GM19351 (cell line): ENCODE results near the gene FOXN3.
A peak's percentile ranks its signal among the peaks of the same experiment; 100 is the strongest.

Experiments
- ATAC-seq: cut with Tn5 transposase; IDR thresholded peaks from one replicate; pipeline ENCODE4 v1.9.1; 2021; ENCODE audit warnings: mild to moderate bottlenecking, moderate library complexity; ENCODE audit not compliant: unreplicated experiment

The FOXN3 gene

DNA sequence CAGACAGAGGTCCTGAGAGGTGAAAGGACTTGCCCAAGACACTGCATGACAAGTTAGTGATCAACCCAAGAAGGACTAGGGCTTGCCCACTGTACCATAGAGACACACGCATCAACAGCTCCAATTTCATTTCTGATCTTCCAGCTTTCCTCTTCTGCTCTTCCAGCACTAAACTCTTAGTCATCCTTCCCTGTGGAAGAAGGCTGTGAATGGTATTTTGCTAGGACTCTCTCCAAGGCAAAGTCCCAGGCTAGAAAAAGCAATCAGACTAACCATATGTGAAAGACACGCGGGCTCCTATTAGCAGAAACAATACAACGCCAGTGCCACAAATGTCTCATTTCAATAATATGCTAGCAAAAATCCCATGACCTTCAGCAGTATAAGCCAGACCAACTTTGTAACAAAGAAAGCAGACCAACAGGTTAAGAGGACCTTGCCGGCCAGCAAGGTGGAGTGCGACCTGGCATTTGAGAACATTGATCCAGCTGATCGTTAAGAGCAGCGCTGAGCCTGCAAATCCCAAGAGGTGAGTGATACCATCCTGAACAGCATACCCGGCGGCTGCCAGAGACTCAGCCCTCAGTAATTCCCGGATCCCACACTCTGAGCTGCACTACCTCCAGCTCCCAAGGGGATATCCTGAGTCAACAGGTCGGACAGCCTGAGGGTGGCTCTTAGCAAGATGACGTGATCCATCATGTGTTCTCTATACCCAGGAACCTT, 132.5 kb downstream of the FOXN3 start:
- ATAC-seq: no peak

DNA sequence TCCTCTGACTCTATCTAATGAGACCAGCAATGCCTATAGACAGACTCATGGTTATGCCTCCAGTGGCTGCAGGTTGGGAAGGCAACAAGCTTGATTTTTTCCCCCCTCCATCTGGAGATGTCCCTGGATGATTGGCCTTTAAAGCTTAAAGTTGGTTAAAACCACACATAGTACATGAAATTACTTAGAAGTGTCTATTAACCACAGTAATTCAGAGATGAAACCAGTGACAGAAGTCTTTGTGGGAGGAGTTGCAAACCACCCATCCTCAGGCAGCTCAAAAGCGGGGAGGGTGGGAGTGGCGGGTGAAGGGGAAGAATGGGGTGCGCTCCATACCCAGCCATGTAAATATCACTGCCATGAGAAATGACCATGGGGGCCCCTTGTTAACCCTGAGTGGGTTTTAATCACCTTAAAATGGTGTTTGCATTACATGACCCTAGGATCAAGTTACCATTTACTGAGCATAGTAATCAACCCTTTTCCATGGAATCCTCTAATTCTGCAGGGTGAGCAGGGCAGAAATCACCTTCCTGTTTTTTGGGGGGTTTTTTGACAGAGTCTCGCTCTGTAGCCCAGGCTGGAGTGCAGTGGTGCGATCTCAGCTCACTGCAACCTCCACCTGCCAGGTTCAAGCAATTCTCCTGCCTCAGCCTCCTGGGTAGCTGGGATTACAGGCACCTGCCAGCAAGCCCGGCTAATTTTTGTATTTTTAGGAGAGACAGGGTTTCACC, 133.5 kb downstream of the FOXN3 start:
- peak; percentile 93 for ATAC-seq

DNA sequence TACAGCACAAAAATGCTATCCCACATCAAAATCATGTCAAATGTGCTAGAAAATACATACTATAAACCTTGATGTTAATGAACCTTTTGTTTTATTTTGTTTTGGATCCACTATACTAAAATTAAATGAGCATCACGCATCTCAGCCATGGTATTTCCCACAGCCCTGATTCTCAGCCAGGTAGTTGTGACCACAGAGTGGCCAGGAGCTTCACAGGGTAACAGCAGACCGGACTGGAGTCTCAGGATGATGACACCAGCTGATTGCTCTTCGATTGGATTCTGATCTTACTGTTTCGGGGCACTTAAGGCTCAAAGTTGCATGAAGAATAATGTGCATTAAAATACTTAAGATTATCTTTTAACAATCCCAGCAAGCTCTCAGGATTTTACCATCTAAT, 134.8 kb downstream of the FOXN3 start:
- ATAC-seq: no peak

DNA sequence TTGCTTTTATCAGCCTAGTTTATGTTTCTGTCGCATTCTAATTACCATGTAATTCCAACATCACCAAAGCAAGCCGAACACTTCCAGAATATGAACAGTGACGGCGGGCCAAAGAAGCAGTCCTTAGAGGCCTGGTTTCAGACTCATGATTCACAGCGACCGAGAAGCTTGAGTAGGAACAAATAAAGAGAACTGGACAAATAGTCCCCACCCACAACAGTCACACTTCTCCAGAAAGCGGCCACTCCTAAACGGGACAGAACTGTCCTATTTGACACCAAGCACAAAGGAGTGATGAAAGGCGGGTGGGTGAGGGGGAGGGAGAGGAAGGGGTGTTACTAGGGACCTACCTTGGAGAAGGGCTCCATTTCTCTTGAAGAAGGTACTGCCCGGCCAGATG, 136.4 kb downstream of the FOXN3 start:
- no peak for ATAC-seq

DNA sequence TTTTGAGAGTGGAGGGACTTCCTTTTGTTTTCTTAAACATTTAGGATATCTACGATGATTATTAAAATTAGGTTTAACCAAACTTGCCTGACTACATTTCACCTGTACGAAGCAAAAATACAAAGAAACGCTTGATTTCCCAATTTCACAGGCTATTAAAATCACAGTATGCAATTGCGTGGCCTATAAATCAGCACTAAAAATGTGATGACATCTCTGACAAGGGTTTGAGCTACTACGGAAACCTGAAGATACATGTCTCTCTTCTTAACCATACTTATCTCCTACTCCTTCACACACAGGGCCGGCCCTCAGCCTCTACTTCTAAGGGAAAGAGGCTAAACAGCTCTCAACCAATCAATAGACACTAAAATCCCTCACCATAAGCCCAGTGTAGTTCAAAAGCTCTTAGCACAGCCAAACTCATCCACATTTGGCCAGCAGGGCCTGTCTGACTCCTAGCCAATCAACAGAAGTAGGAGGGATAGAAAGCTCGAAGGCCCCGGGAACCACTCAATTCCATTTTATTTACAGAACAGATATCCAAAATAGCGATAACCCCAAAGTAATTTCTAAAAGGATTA, 137.3 kb downstream of the FOXN3 start:
- ATAC-seq: no peak

DNA sequence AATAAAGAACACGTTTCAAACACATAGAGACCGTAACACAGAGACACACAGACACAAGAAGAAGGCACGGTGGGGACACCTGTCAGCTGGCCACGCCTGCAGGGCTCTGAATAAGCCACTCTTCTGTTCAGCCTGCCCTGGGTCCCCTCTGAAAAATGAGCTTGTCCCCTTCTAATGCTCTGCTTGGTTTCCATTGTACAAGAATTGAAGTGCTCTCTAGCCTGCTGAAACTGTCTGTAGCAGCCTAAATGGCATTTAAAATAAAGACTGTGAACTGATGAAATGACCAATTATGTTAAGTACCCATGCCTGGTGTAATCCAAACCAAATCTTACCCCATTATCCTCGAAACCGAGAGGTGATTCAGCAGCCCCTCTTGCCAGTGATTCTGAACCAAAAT, 139.8 kb downstream of the FOXN3 start:
- ATAC-seq: no peak

DNA sequence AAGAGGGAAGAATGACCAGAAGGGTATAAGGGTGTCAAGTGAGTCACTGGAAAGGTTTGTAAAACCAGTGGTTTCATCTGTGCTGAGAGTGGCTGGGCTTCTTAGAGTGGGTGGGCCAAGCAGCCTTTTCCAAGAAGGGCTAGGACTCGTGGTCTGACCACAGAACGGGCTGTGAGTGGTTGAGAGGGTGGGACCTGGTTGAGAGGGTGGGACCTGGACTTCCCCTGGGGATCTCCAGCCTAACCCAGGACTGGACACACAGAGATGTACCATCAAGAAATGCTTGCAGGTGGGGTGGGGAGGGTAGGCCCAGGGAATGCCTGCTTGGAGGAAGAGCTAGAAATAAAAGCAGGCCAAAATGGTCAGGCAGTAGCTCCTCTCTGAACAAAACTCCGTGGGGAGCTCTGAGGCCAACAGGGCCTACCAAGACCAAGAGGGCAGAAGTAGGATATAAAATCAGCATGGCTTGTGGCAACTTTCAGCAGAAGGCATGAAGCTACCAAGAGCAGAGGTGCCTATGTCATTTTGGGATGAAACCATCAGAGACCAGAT, 140.5 kb downstream of the FOXN3 start:
- peak; percentile 97 for ATAC-seq

DNA sequence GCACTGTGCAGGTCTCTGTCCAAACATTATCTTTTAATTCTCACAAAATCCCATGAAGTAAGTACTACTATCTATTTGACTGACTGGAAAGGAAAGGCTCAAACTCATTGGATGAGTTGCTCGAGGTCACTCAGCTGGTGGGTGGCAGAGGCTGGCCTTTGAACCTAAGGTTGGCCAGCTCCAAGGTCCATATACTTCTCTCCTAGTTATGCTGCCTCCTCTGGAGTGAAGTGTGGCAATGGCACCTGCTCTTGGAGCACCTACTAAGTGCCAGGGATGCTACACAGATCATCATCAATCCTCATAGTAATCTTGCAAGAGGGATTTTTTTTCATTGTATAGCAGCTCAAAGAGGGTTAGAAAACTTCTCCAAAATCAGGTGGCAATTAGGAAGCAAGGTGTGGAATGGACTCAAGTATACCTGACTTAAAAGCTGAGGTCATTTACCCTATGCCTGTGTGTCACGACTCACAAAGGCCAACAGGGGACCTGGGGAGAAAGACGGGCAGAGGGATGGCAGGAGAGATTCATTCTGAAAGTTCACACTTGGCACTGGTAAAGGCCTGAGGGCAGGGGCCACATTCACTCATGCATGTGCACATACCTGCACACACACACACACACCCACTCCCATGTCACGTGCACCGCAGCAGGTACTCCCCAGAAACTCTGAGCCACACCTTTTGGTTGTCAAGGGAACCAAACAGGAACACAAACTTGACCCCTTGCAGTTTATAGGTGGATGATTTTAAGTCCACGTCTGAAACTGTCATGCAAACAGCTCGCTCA, 146.4 kb downstream of the FOXN3 start:
- peak; percentile 77 for ATAC-seq

DNA sequence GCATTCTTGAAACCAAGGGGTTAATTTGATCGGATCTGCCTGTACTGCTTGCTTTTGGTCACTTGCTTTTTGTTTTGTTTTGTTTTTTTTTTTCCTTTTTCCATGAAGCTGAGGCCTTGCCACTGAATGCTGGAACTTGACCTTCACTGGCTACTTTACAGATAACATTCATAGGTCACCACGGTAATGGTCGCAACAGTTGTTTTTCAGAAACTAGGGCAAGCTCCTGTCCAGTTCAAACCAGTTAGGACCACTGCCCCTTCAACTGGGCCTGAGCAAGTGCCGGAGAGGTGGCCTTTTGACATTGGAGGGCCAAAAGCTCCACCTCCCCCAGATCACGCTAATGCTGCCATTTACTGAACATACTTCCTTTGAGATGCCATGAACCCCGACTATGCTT, 147.6 kb downstream of the FOXN3 start:
- no peak for ATAC-seq

DNA sequence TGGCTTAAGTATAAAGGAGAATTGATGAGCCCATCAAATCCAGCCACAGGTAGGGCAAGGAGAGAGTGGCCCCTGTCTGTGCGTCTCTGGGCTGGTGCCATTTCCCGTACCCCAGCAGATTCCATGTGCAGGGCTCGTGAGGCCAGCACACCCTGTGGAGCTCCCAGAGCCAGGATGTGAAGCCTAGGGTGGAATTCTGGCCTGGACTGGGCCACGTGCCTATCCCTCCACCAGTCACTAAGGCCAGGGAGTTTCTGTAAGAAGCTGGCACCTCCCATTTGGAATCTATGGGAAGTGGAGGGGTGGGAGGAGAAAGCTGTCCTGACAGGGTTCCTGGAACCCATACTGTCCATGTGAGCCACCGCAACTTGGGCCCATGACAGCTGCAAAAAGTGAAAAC, 148.5 kb downstream of the FOXN3 start:
- ATAC-seq: no peak

DNA sequence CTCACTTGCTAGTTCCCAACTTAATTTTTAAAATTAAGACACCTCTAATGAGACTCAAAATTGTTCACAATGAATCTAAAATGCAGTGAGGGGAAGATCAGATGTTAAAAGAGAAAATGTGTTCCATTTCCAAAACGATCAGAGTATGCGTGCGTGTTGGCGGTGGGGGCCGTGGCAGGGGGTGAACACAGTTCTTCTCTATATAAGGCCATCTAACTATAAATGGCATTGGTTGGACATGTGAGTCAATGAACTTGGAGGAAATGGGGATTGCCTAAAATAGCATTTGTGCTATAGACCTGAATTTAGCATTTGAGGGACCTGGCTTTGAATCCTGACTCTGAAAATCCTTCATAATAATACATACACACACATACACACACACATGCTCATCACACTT, 149.4 kb downstream of the FOXN3 start:
- no peak for ATAC-seq

DNA sequence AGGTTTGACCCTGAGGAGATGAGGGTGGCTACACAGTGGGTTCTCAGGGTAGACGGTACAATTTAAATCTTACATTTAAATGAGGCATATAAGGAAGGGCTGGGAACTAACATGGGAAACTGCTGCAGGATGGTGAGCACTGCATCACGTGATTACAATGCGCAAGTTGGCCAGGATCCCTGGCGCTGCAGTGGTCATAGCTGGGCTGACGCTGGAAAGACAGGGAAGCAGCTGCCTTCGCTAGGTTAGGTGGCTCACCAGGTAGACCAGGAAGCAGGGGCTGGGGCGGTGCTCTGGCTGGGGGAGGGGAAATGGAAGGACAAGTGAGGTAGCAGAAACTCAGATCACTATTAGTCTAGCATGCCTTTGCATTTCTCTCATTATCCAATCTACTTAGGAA, 149.9 kb downstream of the FOXN3 start:
- no peak for ATAC-seq

DNA sequence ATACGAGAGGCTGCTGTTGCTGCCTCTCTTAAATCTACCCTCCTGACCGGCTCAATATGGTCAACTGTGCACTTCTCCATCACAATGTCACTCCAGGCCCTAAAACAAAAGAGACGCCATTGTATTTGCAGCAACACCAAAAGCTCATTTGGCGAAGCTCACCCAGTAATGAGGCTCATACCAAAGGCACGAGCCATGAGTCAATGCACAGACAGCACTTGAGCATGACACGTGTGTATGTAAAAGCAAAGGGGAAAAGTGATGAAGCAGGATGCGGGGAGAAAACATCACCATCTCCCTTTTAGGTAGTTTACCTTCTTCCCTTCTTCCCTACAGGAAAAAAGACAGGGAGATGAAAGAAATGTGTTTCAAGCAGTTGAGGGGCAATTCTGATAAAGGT, 150.3 kb downstream of the FOXN3 start:
- ATAC-seq: no peak

DNA sequence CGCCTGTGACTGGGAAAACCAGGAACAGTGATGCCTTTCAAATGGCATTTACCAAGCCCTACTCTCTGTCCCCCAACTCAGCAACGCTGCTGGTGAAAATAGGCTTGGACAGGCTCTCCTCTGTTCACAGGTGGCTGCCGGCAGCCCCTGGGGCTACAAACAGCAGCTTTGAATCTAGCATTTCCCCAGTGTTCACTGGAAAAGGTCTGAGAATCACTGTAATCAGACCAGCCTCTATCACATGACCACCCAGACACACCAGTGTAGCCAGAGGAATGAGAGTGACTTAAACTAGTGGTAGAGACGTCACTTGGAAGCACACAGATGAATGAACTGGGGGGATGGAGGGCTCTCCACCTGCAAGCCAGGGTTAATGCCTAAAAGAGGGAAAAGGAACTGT, 151.8 kb downstream of the FOXN3 start:
- ATAC-seq: no peak

DNA sequence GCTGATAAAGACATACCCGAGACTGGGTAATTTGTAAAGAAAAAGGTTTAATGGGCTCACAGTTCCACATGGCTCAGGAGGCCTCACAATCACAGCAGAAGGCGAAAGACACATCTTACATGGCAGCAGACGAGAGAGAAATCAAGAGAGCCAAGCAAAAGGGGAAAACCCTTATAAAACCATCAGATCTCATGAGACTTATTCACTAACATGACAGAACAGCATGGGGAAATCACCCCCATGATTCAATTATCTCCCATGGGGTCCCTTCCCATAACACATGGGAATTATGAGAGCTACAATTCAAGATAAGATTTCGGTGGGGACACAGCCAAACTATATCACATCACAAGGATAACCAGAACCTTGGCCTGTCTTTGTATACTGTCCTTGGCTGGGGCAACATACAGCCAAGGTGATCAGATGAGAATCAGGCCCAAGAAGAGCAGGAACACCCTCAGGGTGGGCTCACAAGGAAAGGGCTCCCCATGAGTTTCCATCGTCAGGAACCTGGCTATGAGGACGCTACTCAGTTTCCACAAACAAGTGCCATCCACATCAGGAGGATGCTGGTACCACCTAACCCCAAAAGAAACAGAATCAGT, 152.7 kb downstream of the FOXN3 start:
- no peak for ATAC-seq

DNA sequence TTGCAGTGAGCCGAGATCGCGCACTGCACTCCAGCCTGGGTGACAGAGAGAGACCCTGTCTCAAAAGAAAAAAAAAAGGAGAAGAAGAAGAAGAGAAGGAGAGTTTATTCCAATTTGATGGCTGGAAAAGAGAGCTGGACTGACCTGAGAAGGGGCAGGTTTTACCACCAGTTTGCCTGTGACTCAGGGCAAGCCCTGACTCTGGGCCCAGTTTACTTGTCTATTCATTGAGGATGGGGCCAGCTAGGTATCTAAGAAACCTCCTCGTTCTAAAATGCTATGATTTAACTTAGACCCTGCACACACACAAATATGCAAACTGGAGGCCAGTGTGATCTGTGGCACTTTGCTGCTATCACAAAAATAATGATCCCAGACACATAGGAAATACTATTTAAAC, 155.0 kb downstream of the FOXN3 start:
- ATAC-seq: no peak

DNA sequence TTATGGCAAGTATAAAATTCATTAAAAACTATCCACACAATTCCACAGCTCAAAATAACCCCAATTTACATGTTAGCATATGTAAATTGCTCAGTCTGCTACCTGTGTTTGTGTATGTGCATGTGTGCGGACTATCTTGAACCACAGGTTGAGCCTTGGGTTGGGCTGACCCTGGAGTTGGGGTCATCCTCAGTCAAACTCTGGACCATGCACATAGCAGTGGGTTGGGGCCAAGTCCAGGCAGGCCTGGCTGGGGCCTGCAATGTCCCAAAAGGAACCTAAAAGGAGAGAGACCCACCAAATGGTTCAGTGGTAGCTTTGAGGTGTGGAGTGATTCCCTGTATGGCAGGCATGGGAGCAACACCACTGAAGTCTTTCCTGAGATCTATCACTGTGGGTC, 156.1 kb downstream of the FOXN3 start:
- ATAC-seq: no peak

DNA sequence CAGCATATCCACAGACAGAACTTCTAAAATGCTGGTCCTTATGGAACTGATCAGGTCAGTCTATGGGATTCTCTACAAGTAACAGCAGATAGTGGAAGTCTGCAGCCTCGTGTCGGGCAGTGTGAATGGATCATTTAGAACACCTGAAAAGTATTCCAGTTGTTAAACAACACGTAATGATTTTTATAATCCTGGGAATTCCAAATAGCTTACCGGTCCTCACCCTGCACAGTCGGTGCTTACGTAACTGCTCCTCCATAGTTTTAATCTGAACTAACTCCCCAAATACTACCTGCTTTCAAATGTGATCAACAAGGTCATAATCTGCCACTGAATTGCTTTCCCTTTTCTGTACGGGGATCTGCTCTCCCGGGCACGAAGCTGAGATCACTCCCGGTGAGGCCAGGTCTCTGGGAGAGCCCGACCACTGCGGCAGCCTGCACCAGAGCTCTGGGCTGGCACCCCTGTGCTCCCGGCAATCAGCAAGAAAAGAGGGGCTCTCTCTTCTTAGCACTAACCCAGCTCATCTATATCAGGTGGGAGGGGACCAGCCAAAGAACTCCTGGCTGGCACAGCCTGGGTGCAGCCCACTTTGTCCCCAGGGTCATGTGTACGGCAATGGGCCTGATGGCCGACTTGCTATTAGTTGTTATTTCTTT, 157.0 kb downstream of the FOXN3 start:
- ATAC-seq: no peak

DNA sequence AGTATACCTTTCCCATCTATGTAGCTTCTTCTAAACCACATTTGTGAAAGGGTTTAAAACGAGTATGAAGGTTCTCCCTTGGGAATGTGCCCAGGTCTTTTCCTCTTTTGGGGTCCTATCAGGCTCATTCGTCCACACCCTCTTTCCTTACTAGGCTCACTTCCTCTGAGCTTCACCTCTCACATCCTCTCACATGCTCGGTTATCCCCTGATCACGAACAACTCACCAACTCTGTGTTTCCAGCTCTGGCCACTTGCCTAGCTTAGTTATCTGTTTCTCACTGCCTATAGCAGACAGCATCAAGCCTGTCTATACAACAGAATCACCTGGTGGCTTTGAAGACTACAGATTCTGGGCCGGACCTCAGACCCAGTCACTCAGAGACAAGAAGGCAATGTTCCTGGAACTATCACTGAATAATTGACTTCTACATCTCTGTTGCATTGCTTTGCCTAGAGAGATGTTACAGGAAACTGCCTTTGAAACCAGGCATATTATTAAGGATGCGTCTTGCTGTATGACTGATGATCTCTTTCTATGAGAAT, 158.2 kb downstream of the FOXN3 start:
- ATAC-seq: no peak

DNA sequence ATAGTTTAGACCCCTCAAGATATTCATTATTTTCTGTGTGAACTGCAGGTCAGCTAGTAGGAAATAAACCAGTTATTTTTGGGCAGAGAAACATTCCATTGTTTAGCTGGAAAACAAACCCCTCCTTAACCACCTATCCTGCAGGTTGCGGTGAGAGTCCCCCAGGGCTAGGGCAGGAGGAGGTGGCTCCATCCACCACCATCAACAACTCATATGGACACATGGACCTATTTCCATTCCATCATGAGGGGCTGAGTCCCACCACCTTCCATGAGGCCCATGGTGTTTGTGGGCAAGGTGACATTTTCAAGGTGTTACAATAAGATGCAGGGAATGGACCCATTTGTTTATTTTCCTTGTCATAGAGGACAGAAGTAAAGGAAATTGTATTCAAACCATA, 160.1 kb downstream of the FOXN3 start:
- no peak for ATAC-seq
